Fibroblast of villous mesenchyme (primary cell): ENCODE results near the gene RTEL1. TPM values are rescaled to one million over a fixed set of nuclear protein-coding genes. Genes with fewer than 3 reads are reported as not detected.

Experiments used
- DNase-seq: peaks from one replicate; pipeline ENCODE4 v3.0.0-alpha.2; 2010; ENCODE audit warnings: low read depth
- H3K4me3 ChIP-seq: 2 replicates; pipeline ENCODE4 v1.5.1; 2011; ENCODE audit warnings: low read depth, mild to moderate bottlenecking, low read length
- CTCF ChIP-seq: IDR thresholded peaks from 2 replicates; pipeline ENCODE4 v1.5.1; 2012; ENCODE audit warnings: low read depth, mild to moderate bottlenecking, low read length; ENCODE audit not compliant: insufficient read depth
- total RNA-seq: library from RNA; depleted of rRNA; stranded (reverse); fragments of >200 nt; gene quantifications from 2 replicates; pipeline ENCODE4 v1.2.3, GENCODE V29; 2012

Gene RTEL1
- total RNA-seq, 1 donor, result 11.7 TPM

- no peak for TF ChIP-seq CTCF
- DNase-seq, result no peak
Measured at GRCh38 chr20:63687419-63688178, 29.5 kb downstream of the RTEL1 start.

GRCh38 chr20:63688228-63689045 is 30.3 kb downstream of the RTEL1 start:
- no peak overlapping the region for H3K4me3 ChIP-seq
- DNase-seq, result no peak
- no peak for TF ChIP-seq CTCF

More at GRCh38 chr20:63687419-63688178, 29.5 kb downstream of the RTEL1 start:
- H3K4me3 ChIP-seq, result no peak overlapping the region

- DNase-seq, result no peak
- no peak overlapping the region for H3K4me3 ChIP-seq
- TF ChIP-seq CTCF, result no peak
Measured at GRCh38 chr20:63689046-63690002, 31.2 kb downstream of the RTEL1 start.

GRCh38 chr20:63690003-63690897 is 32.1 kb downstream of the RTEL1 start:
- no peak for DNase-seq
- H3K4me3 ChIP-seq, result no peak overlapping the region
- TF ChIP-seq CTCF, result no peak

GRCh38 chr20:63690898-63691710 is 33.0 kb downstream of the RTEL1 start:
- DNase-seq, result no peak
- TF ChIP-seq CTCF, result no peak
- H3K4me3 ChIP-seq, result no peak overlapping the region
